Suppressor macrophage (primary cell): Measurements from ENCODE around the gene NOLC1.

Experiments
- DNase-seq, 4 experiments: peaks; one replicate each; pipeline ENCODE4 v3.0.0-alpha.2; 2020 to 2022
- total RNA-seq, 17 experiments: gene quantifications; one replicate each; lab custom pipeline; 2026; ENCODE audit warnings: mixed read lengths in 6 of 17, inconsistent platforms in 3 of 17; lab: John Stamatoyannopoulos, UW

NOLC1 gene
- total RNA-seq, result 15.1 to 71.4 (median 42.9) reads per million in 17 experiments

DNA sequence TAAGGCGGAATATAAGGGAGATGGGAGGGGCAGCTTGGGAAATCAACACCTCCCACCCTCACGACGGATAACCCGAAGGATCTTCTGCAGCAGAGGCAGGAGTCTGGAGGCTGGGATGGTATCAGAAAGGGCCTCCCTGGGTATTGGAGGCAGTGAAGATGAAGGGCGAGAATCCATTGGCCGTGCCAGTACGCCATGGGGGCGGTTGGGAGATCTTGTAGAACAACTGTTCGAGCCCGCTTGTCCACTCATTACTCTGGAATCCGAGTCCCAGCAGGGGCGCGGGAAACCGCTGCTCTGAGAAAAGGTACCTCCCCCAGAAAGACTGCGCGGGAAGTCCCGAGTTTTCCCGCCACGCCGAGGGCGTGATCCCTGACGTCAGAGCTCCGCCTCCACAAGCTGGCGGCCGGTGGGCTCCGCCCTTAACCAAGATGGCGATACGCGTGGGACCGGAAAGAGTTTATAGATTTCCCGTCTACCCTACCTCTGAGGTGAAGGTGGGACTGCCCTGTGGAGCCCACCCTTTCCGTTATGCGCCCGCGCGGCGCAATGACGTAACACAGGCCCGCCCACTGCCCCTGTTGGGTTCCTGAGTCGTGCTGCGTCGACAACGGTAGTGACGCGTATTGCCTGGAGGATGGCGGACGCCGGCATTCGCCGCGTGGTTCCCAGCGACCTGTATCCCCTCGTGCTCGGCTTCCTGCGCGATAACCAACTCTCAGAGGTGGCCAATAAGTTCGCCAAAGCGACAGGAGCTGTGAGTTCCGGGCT, at the start of gene NOLC1:
TSS of gene NOLC1 (plus strand) at position 616 of the 771 bp plus-strand sequence. CDS start at position 638, 22 bp downstream.
- peak; percentile 97 to 98 (median 98) for DNase-seq

DNA sequence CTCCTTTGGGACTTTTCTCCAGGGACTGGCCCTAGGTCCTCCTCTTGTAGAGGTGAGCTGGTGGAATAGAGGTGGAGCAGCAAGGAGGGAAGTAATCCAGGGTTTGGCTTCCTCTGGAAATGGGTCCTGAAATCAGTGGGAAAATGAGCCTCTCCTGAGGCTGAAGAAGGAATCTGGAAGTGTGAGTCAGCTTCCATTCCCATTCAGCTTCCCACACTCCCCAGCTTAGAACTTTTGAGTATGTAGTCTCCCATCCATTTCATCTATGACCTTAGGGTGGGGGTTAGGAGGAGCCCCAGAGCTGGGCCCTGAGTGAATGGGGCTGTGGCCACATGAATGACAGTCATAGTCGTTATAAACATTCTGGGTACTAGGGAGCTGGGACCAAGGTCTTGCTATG, 49.8 kb upstream of the NOLC1 start:
- DNase-seq, result no peak

DNA sequence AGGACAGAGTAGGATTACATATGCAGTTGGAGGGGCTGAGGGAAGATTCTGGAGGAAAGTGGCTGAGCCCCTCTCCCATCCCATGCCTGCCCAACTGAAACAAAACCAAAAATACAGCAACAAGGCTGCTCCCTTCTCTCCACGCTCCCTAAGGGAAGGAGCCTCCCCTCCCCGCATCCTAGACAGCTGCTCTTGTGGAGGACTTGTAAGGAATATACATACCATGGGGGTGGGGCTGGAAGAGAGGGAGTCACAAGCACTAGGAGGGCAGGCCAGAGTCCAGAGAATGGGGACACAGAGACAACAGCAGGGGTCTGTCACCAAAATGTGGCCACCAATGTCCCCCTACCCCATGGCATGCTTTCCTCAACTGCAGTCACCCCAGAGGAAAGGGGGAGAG, 45.2 kb upstream of the NOLC1 start:
- DNase-seq, result no peak

DNA sequence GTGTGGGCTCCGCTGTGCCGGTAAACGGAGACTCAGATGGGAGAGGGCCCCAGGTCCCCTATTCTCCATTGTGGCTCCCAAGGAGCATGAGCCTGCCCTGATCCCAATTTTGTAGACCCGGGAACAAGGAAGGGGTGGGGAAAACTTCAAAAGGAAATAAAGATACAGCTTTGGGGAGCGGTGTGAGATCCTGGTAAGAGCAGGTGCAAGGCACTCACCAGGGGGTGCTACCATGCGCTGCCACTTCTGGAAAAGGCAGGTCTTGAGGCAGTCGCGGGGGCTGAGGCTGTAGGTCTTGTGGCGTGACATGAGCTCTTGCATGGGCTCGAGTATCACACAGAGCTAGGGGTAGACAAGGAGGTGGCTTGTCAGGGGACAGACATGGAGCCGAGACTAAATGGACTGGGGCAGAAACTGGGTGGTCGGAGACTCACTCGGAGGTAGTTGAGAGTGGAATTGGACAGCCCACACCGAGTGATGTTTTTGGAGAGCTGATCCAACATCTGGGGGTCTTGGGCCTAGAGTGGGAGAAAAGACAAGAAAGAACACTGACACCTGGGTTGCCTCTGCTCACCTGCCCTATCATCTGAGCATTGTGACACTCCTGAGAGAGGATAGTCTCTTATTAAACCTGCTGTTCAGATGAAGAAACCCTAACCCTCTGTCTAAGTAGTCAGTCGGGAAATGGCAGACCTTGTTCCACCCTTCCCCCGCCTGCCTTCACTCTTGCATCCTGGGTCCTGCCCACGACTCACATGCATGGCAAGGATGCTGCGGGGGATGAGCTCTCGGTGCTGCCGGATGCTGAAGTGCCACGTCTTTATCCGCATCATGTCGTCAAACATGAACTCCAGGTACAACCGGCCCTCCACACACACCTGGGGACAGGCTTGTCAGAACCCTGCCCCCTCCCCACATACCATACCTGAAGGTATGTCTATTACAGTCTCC, 42.7 kb upstream of the NOLC1 start:
- no peak for DNase-seq

DNA sequence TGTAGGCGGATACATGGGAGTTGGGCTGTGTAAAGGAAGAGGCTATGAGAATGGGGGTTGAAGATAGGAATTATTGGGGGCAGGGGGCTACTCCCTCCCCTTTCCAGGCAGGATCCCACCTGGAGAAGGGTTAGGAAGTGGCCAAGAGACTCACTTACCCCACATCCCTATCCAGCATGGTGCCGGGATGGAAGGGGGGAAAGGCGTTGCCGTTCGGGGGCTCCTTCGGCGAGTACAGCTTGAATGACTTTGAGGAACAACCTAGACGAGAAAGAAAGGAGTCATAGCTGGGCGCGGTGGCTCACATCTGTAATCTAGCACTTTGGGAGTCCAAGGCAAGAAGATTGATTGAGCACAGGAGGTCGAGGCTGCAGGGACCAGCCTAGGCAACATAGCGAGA, 40.9 kb upstream of the NOLC1 start:
- DNase-seq, result no peak

DNA sequence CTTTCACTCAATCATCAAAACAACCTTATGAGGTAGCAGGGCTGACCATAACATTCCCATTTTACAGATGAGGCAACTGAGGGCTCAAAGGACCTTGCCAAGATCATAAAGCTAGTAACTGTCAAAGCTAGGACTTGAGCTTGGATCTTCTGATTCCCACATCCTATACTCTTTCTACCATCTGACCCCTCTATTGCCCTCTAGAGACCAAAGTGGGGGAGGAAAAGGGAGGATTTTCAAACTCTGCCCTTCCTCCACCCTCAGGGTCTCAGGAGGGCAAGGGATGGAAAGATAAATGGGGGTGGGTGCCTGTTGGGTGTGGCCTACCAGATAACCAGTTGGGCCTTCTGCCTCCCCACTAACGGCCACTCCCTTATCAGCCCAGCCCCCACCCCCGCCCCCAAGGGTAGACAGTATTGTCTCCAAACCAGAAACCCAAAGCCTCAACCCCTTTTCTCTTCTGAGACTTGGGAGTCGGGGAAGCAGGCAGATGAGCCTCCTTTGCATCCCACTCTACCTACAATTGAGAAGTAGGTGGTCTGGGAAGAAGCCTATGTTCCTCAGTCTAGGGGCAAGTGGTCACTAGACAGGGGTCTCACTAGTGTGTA, 39.9 kb upstream of the NOLC1 start:
- DNase-seq, result no peak

DNA sequence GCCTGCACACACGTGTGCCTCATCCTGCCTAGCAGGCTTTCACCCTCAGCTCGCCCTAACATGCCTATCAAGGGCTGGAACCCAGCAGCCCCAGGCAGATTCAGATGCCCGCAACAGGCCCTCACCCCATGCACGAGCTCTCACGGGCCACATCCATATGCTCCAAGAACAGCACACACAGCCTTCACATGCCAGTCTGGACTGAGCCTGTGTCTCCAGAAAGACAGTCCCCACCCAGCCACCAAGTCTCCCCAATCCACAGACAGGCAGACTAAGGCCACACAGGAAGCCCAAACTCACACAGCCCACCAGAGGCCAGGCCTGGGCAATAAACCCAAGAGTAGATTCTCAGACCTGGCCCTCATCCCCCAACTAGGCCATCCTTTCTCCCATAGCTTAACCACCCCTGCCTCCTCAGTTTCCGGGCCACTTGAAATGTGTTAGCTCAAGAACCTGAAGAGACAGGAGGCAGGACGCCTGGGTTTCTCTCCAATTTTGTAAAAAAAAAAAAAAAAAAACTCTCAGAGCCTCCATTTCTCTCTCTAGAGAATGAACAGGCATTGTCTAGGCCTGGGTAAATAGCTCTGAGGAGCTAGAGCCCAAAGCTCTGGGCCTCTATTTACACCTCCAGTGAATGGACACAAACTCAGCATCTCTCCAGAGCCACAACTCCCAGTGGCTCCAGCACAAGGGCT, 38.8 kb upstream of the NOLC1 start:
- DNase-seq, result no peak

DNA sequence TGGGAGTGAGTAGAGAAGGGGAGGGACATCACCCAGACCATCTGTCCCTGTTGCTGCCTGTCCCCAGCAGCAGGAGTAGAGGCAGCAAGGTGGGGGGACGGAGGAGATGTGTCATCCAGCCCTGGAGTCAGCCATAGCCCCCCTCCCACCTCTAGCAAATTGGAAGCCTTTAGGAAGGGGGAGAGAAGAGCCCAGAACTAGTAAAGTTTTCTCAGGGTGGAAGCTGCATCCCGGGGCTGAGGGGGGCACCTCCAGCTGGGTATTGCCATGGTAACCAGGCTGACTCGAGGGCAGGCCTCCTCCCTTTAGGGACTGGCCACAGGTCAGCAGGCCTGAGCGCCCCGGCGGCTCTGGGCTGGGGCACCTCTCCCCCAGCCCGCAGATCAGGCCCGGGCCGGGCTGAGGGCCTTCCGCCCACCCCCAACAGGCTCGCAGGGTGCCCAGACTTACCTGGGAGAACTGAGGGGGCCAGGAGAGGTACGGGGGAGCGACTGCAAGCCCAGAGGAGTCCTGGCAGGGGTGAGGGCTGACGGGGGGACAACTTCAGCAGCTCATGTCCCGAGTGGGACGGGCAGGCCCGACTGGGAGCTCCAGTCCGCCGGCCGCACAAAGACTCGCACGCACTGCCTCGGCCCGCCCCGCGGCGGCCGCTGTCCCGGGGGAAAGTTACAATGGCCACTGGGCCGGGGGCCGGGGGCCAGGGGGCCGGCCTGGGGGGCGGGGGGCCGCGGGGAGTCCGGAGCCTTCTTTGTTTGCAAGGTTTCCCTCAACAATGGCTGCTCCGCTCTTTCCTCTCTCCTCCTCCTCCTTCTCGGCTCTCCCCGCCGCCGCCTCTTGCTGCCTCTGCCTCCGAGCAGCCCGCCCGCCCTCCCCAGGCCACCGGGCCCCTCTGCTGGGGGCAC, 38.0 kb upstream of the NOLC1 start:
- peak; percentile 12 to 53 (median 33) for DNase-seq

DNA sequence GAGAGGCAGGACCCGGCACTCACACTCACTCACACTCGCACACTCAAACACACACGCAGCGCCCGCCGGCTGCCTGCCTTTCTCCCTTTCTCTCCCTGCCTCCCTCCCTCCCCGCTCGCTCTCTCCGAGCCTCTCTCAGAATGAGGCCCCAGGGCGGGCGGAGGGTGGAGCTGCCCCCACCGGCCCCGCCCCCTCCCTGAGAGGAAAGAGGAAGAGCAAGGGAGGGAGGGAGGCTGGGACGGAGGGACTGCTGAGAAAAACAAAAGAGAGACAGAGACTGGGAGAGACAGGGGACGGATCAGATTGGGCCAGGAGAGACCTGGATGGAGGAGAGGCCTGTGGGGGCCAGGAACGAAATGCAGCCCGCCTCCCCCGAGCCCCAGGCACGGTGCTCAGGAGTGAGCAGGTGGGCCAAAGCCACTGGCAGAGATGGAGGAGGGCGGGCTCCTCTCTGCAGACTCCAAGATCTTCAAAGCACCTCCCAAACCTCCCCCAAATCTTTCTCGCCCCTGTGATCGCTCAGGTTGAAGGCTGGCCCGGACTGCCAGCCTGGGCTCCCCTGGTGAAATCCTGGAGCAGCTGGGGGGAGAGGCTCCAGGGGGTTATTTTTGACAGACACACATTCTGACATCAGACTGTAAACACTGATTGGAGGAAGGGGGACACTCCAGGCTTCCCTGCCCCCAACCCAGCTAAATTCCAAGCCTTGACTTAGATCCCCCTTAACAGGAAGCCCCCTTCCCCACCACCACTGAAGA, 37.1 kb upstream of the NOLC1 start:
- DNase-seq, result peak; percentile 87 to 94 (median 90)

DNA sequence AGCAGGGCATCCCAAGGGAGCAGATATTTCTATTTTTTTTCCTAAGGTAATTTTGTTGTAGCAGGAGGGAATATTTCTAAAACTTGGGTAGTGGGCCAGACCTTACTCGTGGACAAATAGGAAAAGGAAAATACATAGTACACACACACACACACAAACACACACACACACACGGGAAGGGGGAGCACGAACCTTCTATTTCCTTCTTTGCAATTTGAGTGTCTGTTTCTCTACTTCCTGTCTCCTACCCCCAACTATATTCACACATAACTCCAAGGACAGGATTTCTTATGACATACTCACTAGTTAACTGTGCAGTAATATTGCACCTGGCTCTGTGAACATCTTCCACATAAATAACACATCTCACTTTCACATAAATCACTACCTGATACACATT, 36.4 kb upstream of the NOLC1 start:
- DNase-seq, result peak in 2 of 4 experiments; percentile 37 to 41

DNA sequence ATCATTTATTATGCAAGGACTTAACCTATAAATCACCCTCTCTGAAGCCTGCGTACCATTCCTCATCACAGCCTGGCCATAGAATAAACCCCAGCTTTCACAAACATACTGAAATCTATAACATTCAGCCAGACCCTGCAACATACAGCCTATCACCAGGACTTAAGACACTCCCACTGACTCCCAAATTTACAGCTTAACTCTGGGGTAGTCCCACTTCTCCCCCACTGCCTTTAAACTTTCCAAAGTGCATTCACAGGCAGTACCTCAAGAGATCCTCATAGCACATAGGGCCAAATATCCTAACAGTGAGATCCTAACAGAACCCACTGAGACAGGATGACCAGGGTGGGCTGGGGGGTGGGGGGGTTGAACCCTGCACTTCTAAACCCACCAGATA, 35.5 kb upstream of the NOLC1 start:
- no peak for DNase-seq

DNA sequence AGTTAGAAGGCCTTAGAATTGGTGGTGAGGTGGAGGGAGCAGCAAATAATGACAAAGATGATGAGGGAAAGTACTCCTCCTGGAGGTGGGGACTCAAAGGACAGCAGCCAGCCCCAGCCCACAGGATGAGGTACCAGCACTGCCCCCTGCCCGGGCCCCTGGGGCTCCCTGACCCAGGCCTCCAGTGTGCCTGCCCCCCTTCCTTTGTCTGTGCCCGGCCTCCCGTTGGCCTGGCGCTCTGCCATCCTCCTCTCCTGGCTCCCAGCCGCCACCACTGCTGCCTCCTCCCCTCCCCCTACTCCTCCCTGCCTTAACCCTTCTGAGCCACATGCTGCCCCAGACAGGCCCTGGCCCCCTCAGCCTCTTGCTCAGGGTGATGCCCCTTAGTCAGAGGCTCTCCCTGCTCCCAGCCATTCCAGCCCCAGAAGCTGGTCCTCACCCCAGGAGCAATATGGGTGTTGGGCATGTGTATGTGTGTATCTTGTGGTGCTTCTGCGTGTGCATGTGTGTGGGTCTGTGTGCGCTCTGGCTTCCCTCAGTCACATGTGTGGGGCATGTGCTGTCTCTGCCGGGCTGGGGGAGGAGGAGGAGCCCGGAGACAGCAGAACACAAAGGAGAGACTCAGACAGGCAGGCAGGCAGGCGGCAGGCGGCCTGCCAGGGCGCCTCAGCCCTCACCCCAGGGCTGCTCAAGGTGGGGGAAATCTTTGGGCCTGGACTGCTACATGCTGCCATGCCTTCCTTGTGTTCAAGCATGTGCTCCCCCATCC, 34.6 kb upstream of the NOLC1 start:
- DNase-seq, result peak; percentile 43 to 74 (median 67)

DNA sequence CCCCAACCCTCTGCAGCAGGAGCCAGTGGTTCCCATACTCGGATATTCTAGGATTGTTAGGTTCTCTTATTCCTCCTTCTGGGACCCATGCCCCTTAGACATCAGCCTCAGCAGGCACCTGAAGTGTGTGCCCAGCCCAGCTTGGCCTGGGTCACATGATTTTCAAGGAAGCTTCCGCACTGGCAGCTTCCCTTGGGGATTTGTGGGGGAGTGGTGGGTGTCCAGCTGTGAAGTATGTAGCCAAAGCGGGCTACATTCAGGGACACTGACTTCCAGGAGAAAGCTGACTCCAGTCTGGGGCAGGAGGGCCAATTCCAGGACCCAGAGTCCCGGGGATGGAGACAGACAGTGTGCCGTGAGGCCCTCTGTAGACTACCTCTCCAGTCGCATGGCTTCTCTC, 33.3 kb upstream of the NOLC1 start:
- DNase-seq, result peak; percentile 41 to 66 (median 60)

DNA sequence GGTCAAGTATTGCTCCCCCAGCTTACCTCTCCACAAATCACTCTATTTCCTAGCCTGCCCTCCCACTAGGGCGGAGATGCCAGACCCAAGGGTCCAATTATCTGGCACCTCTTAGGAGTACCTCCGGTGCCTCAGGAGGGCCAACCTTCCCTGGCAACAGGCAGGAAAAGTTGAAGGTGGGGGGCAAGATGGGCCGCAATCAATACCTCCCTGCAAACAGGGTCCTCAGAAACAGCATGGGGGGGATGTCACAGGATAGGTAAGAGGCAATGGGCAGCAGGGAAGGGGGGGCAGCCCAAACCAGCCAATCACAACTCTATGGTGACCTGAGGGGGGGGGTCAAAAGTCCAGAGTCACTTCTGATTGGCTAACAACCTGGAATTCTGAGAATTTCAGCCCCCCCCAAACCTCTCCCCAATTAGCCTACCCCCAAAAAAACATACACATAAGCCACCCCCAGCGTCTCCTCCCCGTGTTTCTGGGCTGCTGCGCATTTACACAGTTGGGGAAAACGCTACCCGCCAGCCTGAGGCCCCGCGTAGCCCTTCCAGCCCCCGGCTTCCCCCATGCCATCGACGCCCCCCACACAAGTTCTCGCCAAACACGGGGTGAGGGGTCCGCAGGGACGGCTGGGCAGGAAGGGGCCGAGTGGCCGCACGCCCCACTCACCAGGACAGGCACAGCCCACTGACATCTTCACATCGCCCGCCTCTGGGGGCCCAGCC, 32.6 kb upstream of the NOLC1 start:
- DNase-seq, result peak; percentile 29 to 62 (median 46)

DNA sequence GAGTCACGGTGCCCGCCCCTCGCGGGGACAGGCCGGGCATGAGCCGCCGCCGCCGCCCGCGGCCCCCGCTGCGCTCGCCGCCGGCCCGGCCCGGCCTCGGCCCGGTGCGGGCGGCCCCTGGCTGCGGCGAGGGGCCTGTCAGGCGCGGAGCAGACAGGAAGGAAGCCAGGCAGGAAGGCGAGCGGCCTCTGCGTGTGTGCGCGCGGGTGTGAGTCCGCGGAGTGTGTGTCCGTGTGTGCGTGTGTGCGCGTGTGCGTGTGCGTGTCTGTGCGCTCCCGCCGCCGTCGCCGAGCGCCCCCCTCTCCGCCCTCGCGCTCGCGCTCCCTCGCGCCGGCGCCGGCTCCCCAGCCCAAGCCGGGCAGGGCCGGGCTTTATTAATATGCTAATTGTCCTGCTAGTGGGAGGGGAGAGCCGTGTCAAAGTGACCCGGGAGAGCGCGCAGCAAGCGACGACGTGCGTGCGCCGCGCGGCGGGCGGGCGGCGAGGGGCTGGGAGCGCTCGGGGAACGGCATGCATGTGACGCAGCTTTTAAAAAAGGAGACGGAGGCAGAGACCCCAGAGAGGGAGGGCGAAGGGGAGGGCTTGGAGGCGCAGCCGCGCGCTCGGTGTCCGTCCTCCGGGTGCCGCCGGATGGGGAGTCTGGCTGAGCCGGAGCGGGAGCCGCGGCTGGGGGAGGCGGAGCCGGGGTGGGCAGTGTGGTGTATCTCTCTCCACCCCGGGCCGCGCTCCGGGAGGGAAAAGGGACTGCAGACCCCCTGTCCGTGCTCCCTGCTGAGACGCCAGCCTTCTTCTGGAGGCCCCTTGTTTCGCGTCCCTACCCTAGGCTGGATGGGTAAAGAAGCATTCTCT, 31.8 kb upstream of the NOLC1 start, which contains the start of gene LDB1:
TSS of gene LDB1 (minus strand) at position 227 of the 849 bp plus-strand sequence. CDS start 258 bp downstream, outside the sequence.
- peak; percentile 81 to 92 (median 89) for DNase-seq

DNA sequence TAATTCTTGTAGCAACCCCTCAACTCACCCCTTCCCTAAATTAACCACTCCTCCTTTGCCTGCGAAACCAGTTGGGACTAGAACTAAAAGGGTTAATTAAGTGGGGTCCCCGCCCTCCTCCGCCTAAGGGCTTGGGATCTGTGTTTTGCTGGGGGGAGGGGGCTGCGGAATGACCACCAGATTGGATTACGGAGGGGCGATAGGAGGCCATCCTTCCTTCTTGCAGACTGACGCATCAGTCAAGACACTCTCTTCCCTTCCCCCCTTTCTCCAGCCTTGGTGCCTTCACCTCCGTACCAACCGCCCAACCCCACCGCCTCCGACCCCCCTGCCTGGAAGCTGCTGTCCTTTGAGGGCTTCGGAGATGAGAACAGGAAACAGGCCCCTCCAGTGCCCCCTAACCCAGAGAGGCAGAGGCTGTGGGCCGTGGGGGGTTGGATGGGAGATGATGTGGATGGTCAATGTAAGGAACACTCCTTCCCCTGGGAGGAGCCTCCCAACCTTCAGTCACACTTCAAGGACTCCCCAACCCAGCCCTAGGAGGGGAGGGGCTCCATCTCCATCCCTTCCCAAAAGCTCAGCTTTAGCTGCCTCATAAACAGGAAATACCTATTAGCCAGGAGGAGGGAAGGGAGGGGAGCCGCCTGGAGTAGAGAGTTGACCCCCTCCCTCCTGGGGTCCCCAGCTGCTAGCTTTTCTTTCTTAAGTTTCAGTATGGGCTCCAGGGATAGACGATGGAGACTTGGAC, 31.0 kb upstream of the NOLC1 start:
- peak in 3 of 4 experiments; percentile 11 to 40 (median 16) for DNase-seq
